CD4-positive, alpha-beta T cell (primary cell): ENCODE data around the gene MAN2B2. TPM values are rescaled to one million over a fixed set of nuclear protein-coding genes. Genes with fewer than 3 reads are reported as not detected.

Experiments
- ATAC-seq: fragments of 200-7000 bp; cut with Tn5 transposase; one replicate; pipeline ENCODE4 v1.10.0; 2022; ENCODE audit warnings: mild to moderate bottlenecking; ENCODE audit not compliant: poor library complexity
- CTCF ChIA-PET: fragments of 350-600 bp; sonication (Branson Sonifier 250); formaldehyde crosslinking; loops from one replicate; lab custom pipeline; 2021; ENCODE audit warnings: antibody characterized with exemption, inconsistent platforms; lab: Charles Lee
- POLR2A ChIA-PET: fragments of 350-600 bp; sonication (Branson Sonifier 250); formaldehyde crosslinking; loops from one replicate; lab custom pipeline; 2021; ENCODE audit warnings: antibody characterized with exemption, inconsistent platforms; lab: Charles Lee
- DNase-seq, 14 experiments: peaks; one replicate each; pipeline ENCODE4 v3.0.0-alpha.2; 2013 to 2020; ENCODE audit warnings: mixed read lengths in 2 of 14
- H3K27ac ChIP-seq, 2 donors: one replicate each; pipeline versions ENCODE4 v1.5.1 to v1.7.0; 2013; ENCODE audit warnings: low read length in 2 of 2, low read depth in 1 of 2, mild to moderate bottlenecking in 1 of 2
- H3K27me3 ChIP-seq, 2 experiments: 1 replicate in 1 of 2; 2 replicates in 1 of 2; pipeline versions ENCODE4 v1.6.1 to v1.7.0; 2013; ENCODE audit warnings: low read length in 2 of 2, control low read depth in 1 of 2, mild to moderate bottlenecking in 1 of 2, moderate library complexity in 1 of 2; ENCODE audit not compliant: insufficient read depth in 2 of 2, control insufficient read depth in 1 of 2
- H3K36me3 ChIP-seq: one replicate; pipeline ENCODE4 v1.6.1; 2013; ENCODE audit warnings: low read length, control low read depth; ENCODE audit not compliant: insufficient read depth
- H3K4me1 ChIP-seq: one replicate; pipeline ENCODE4 v1.6.1; 2013; ENCODE audit warnings: low read length, control low read depth; ENCODE audit not compliant: insufficient read depth
- H3K4me3 ChIP-seq: one replicate; pipeline ENCODE4 v1.5.1; 2013; ENCODE audit warnings: mild to moderate bottlenecking, low read length, moderate library complexity
- H3K9me3 ChIP-seq, 2 experiments: 1 replicate in 1 of 2; 2 replicates in 1 of 2; pipeline versions ENCODE4 v1.6.1 to v1.7.0; 2013; ENCODE audit warnings: low read length in 2 of 2, mild to moderate bottlenecking in 2 of 2, control low read depth in 1 of 2, moderate library complexity in 1 of 2; ENCODE audit not compliant: control insufficient read depth in 1 of 2, insufficient read depth in 1 of 2
- H3K27ac Mint-ChIP-seq: one replicate; pipeline ENCODE4 v1.8.0; 2020; ENCODE audit warnings: mixed read lengths
- H3K27me3 Mint-ChIP-seq: one replicate; pipeline ENCODE4 v1.8.0; 2021; ENCODE audit warnings: mixed read lengths
- H3K36me3 Mint-ChIP-seq: one replicate; pipeline ENCODE4 v1.8.0; 2021; ENCODE audit warnings: low read depth, mixed read lengths
- H3K4me1 Mint-ChIP-seq: one replicate; pipeline ENCODE4 v1.8.0; 2021; ENCODE audit warnings: low read depth, mixed read lengths
- H3K4me3 Mint-ChIP-seq: one replicate; pipeline ENCODE4 v1.8.0; 2020; ENCODE audit warnings: mild to moderate bottlenecking, mixed read lengths
- H3K9me3 Mint-ChIP-seq: one replicate; pipeline ENCODE4 v1.8.0; 2020; ENCODE audit warnings: mixed read lengths
- CTCF ChIP-seq: fragments of 200-600 bp; IDR thresholded peaks from one replicate; pipeline ENCODE4 v1.8.0; 2022; ENCODE audit warnings: antibody characterized with exemption, mild to moderate bottlenecking
- intact Hi-C, 2 experiments: fragments of 100-400 bp; cut with DNase I in 1 of 2; cut with micrococcal nuclease in 1 of 2; formaldehyde crosslinking; loops; one replicate each; pipeline versions ENCODE4 v1.15.1 to v1.9.0; 2023 to 2025; cut with DNase I, micrococcal nuclease
- total RNA-seq, 174 experiments: library from RNA in 2 of 174; stranded (reverse) in 2 of 174; gene quantifications; one replicate each; pipeline ENCODE4 v1.2.3 and lab custom pipeline; 2021 to 2026

The MAN2B2 gene
- total RNA-seq, 2 experiments from 2014 or later = 25.9 to 28.5 TPM

- Histone ChIP-seq H3K4me1 (no peaks in the 10 kb centered on the region), H3K27ac (no peak overlapping the region), H3K36me3 (no peaks in the 10 kb centered on the region), H3K4me3 (no peak overlapping the region), H3K27me3 (peaks cover 2 to 7% of the 10 kb centered on the region in 2 experiments), H3K9me3 (peaks cover 0 to 19% of the 10 kb centered on the region in 2 experiments)
- ChIA-PET POLR2A (no interaction called here), CTCF (no interaction called here)
- Mint-ChIP-seq H3K36me3 (no peaks in the 10 kb centered on the region), H3K4me1 (no peaks in the 10 kb centered on the region), H3K9me3 (no peaks in the 10 kb centered on the region), H3K27me3 (peaks cover 26% of the 10 kb centered on the region), H3K27ac (no peak overlapping the region), H3K4me3 (no peak overlapping the region)
- ATAC-seq = no peak
- intact Hi-C loops = no loop called here
- no peak for TF ChIP-seq CTCF
- DNase-seq = no peak
Measured at GRCh38 chr4:6534618-6535328, 40.2 kb upstream of the MAN2B2 start.

- H3K4me1 Mint-ChIP-seq = no peaks in the 10 kb centered on the region
- no peak overlapping the region for H3K4me3 Mint-ChIP-seq
- Histone ChIP-seq H3K36me3 (no peaks in the 10 kb centered on the region), H3K9me3 (peaks cover 2 to 19% of the 10 kb centered on the region in 2 experiments), H3K4me3 (no peak overlapping the region), H3K27ac (no peak overlapping the region), H3K27me3 (peaks cover 4 to 7% of the 10 kb centered on the region in 2 experiments), H3K4me1 (no peaks in the 10 kb centered on the region)
- intact Hi-C loops = no loop called here
- H3K9me3 Mint-ChIP-seq = peaks cover 2% of the 10 kb centered on the region
- TF ChIP-seq CTCF = no peak
- no peak for ATAC-seq
- ChIA-PET POLR2A (no interaction called here), CTCF (no interaction called here)
- no peak for DNase-seq
- peaks cover 26% of the 10 kb centered on the region for H3K27me3 Mint-ChIP-seq
- no peak overlapping the region for H3K27ac Mint-ChIP-seq
- no peaks in the 10 kb centered on the region for H3K36me3 Mint-ChIP-seq
Measured at GRCh38 chr4:6535329-6535692, 39.7 kb upstream of the MAN2B2 start.

- POLR2A ChIA-PET = no interaction called here
- CTCF ChIA-PET = no interaction called here
- H3K4me1 ChIP-seq = no peaks in the 10 kb centered on the region
- Mint-ChIP-seq H3K27me3 (peaks cover 27% of the 10 kb centered on the region), H3K27ac (no peak overlapping the region), H3K4me3 (no peak overlapping the region), H3K9me3 (peaks cover 2% of the 10 kb centered on the region), H3K4me1 (no peaks in the 10 kb centered on the region), H3K36me3 (no peaks in the 10 kb centered on the region)
- H3K27ac ChIP-seq = no peak overlapping the region
- TF ChIP-seq CTCF = no peak
- intact Hi-C loops = no loop called here
- H3K27me3 ChIP-seq = peaks cover 7 to 8% of the 10 kb centered on the region in 2 experiments
- H3K4me3 ChIP-seq = no peak overlapping the region
- H3K36me3 ChIP-seq = no peaks in the 10 kb centered on the region
- peaks cover 5 to 19% of the 10 kb centered on the region in 2 experiments for H3K9me3 ChIP-seq
- no peak for DNase-seq
- no peak for ATAC-seq
Measured at GRCh38 chr4:6535706-6536105, 39.3 kb upstream of the MAN2B2 start.
